Fibroblast of lung (primary cell): Measurements from ENCODE around the gene ATP11C. TPM values are rescaled to one million over a fixed set of nuclear protein-coding genes. Genes with fewer than 3 reads are reported as not detected.
A peak's percentile ranks its signal among the peaks of the same experiment; 100 is the strongest.

Source experiments
- DNase-seq, 2 donors: peaks; one replicate each; pipeline versions ENCODE4 v3.0.0 to v3.0.0-alpha.2; 2010; ENCODE audit warnings: low read depth in 2 of 2
- H2AFZ ChIP-seq: 2 replicates; pipeline ENCODE4 v1.5.1; 2012; ENCODE audit warnings: low read length, control low read depth, inconsistent platforms
- H3K27ac ChIP-seq: 2 replicates; pipeline ENCODE4 v1.5.1; 2011; ENCODE audit warnings: low read length, control low read depth; ENCODE audit not compliant: insufficient read depth
- H3K27me3 ChIP-seq: 2 replicates; pipeline ENCODE4 v1.5.1; 2011; ENCODE audit warnings: mild to moderate bottlenecking, low read length; ENCODE audit not compliant: control insufficient read depth, insufficient read depth
- H3K36me3 ChIP-seq: 2 replicates; pipeline ENCODE4 v1.5.1; 2011; ENCODE audit warnings: low read length; ENCODE audit not compliant: control insufficient read depth, insufficient read depth
- H3K4me1 ChIP-seq: 2 replicates; pipeline ENCODE4 v1.5.1; 2011; ENCODE audit warnings: low read length; ENCODE audit not compliant: control insufficient read depth, insufficient read depth; ENCODE audit errors: extremely low read depth
- H3K4me2 ChIP-seq: 2 replicates; pipeline ENCODE4 v1.5.1; 2011; ENCODE audit warnings: low read length, control low read depth; ENCODE audit not compliant: insufficient read depth; ENCODE audit errors: extremely low read depth
- H3K4me3 ChIP-seq, 4 experiments: fragments of 200-600 bp in 1 of 4; sonication (generic) in 1 of 4; replicated peaks in 1 of 4; 2 replicates each; pipeline ENCODE4 v1.5.1; 2011 to 2016; ENCODE audit warnings: low read length in 4 of 4, low read depth in 3 of 4, mild to moderate bottlenecking in 3 of 4, control low read depth in 2 of 4, inconsistent platforms in 1 of 4, mixed read lengths in 1 of 4; ENCODE audit not compliant: insufficient read depth in 1 of 4; ENCODE audit errors: control extremely low read depth in 1 of 4
- H3K79me2 ChIP-seq: 2 replicates; pipeline ENCODE4 v1.5.1; 2012; ENCODE audit warnings: mild to moderate bottlenecking, low read length, inconsistent platforms; ENCODE audit not compliant: control insufficient read depth, insufficient read depth
- H3K9ac ChIP-seq: 2 replicates; pipeline ENCODE4 v1.5.1; 2011; ENCODE audit warnings: mild to moderate bottlenecking, low read length, control low read depth; ENCODE audit not compliant: insufficient read depth
- H3K9me3 ChIP-seq: 2 replicates; pipeline ENCODE4 v1.5.1; 2012; ENCODE audit warnings: low read depth, low read length; ENCODE audit not compliant: control insufficient read depth, insufficient read depth
- H4K20me1 ChIP-seq: 2 replicates; pipeline ENCODE4 v1.5.1; 2011; ENCODE audit warnings: low read length; ENCODE audit not compliant: control insufficient read depth, insufficient read depth; ENCODE audit errors: extremely low read depth
- CTCF ChIP-seq, 2 donors: IDR thresholded peaks in 1 of 2; conservative IDR thresholded peaks in 1 of 2; 1 replicate in 1 of 2; 2 replicates in 1 of 2; pipeline ENCODE4 v1.5.1; 2011 to 2012; ENCODE audit warnings: low read length in 2 of 2, control low read depth in 1 of 2, inconsistent platforms in 1 of 2, low read depth in 1 of 2, mild to moderate bottlenecking in 1 of 2
- EZH2 ChIP-seq: IDR thresholded peaks from 2 replicates; pipeline ENCODE4 v1.5.1; 2012; ENCODE audit warnings: low read length, control low read depth, mild to moderate bottlenecking; ENCODE audit errors: missing control alignments
- polyA plus RNA-seq, 2 donors: library from polyadenylated mRNA; depleted of rRNA in 1 of 2; stranded (reverse) in 1 of 2; unstranded in 1 of 2; fragments of >200 nt; gene quantifications; 2 replicates each; pipeline ENCODE4 v1.2.1, GENCODE V29; 2011 to 2012; ENCODE audit warnings: missing spikeins in 1 of 2
- total RNA-seq: library from RNA; depleted of rRNA; stranded (reverse); fragments of >200 nt; gene quantifications from 2 replicates; pipeline ENCODE4 v1.2.1, GENCODE V29; 2014

The ATP11C gene
- total and polyA plus RNA-seq, 2 donors (not counting 1 experiment from before 2014, with no cell fraction given): 47.7 to 68.0 TPM

DNA sequence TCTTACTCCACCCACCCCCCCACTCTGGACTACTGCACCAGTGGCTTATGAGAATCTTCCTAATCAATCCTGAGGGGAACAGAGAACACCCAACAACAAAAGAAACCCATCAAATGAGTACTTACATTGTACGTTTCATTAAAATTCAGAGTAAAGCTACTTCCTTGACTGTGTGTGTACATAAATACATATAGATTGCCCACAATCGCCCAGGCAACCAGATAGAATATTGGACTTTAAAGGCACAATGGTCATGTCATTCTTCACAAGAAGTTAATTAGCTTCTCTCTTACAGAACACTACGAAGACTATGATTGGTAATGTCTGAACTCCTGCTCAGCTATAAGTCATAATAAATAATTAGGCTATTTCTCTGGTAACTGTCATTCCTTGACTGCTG lies 12.2 kb upstream of the ATP11C start:
- Histone ChIP-seq H3K4me1 (no peaks in the 10 kb centered on the region), H3K4me3 (no peak overlapping the region), H4K20me1 (no peaks in the 10 kb centered on the region), H3K4me2 (no peak overlapping the region), H3K27me3 (no peaks in the 10 kb centered on the region), H3K9ac (no peak overlapping the region), H3K36me3 (no peaks in the 10 kb centered on the region), H3K27ac (no peak overlapping the region), H3K9me3 (no peaks in the 10 kb centered on the region), H3K79me2 (no peaks in the 10 kb centered on the region), H2AFZ (no peak overlapping the region)
- TF ChIP-seq EZH2 (no peak), CTCF (conservative IDR thresholded peaks at IDR 0.05 in 1 of 2, IDR thresholded peaks at IDR 0.05 in 1 of 2; ENCODE audit: low read depth in 1 of 2, low read length in 2 of 2) (no peak)
- no peak for DNase-seq

DNA sequence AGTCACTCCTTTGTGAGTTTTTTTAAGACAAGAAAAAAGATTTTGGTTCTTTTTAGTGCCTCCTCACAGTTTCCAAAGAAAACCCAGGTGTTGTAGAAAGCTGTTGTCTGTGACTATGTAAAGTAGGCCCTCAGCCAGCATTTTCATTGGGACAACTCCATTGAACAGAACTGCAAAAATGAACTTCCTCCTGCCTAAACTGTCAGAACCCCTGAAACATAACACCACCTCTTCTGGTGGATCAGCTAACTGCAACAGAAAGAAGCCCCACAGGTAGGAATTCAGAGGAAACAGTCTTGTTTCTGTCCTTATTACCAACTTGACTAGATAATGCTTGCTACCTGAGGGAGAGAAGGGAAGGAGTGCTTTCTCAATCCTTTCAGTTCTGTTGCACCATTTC lies 3.4 kb upstream of the ATP11C start:
- Histone ChIP-seq H3K27ac (no peak overlapping the region), H3K27me3 (no peaks in the 10 kb centered on the region), H3K4me3 (no peak overlapping the region), H3K9me3 (no peaks in the 10 kb centered on the region), H2AFZ (no peak overlapping the region), H3K36me3 (no peaks in the 10 kb centered on the region), H3K79me2 (peaks cover 2% of the 10 kb centered on the region), H4K20me1 (no peaks in the 10 kb centered on the region), H3K4me1 (no peaks in the 10 kb centered on the region), H3K4me2 (no peak overlapping the region), H3K9ac (no peak overlapping the region)
- no peak for TF ChIP-seq EZH2
- TF ChIP-seq CTCF (conservative IDR thresholded peaks at IDR 0.05 in 1 of 2, IDR thresholded peaks at IDR 0.05 in 1 of 2; ENCODE audit: low read depth in 1 of 2, low read length in 2 of 2): no peak
- no peak for DNase-seq

- Histone ChIP-seq H3K9me3 (no peaks in the 10 kb centered on the region), H4K20me1 (no peaks in the 10 kb centered on the region), H3K27me3 (no peaks in the 10 kb centered on the region), H3K79me2 (peaks cover 21% of the 10 kb centered on the region), H3K9ac (no peak overlapping the region), H3K27ac (peak overlapping the region; percentile 89), H2AFZ (peak overlapping the region; percentile 77), H3K4me3 (peak overlapping the region; percentile 52 to 70 (median 62)), H3K36me3 (no peaks in the 10 kb centered on the region), H3K4me1 (no peaks in the 10 kb centered on the region), H3K4me2 (peak overlapping the region; percentile 78)
- no peak for TF ChIP-seq CTCF (conservative IDR thresholded peaks at IDR 0.05 in 1 of 2, IDR thresholded peaks at IDR 0.05 in 1 of 2; ENCODE audit: low read depth in 1 of 2, low read length in 2 of 2)
- no peak for TF ChIP-seq EZH2
- DNase-seq: no peak
Measured at GRCh38 chrX:139933904-139934303, 1.1 kb upstream of the ATP11C start.
